Transverse colon (tissue), 3 donors: ENCODE measurements around the gene PLA2G15.

Experiments
- POLR2A ChIP-seq: fragments of 450-650 bp; IDR thresholded peaks from one replicate; pipeline ENCODE4 v1.6.1; 2016; ENCODE audit warnings: antibody characterized with exemption, mild to moderate bottlenecking, moderate library complexity
- TF ChIP-seq, protein P1 (sequence below), 5 experiments: fragments of 200-600 bp in 3 of 5; fragments of 450-650 bp in 2 of 5; sonication (generic) in 3 of 5; IDR thresholded peaks; 1 replicate in 2 of 5; 2 replicates in 3 of 5; pipeline ENCODE4 v1.5.1; 2016 to 2017; ENCODE audit warnings: antibody characterized with exemption in 5 of 5, inconsistent platforms in 3 of 5, mild to moderate bottlenecking in 2 of 5, moderate library complexity in 1 of 5

DNA sequence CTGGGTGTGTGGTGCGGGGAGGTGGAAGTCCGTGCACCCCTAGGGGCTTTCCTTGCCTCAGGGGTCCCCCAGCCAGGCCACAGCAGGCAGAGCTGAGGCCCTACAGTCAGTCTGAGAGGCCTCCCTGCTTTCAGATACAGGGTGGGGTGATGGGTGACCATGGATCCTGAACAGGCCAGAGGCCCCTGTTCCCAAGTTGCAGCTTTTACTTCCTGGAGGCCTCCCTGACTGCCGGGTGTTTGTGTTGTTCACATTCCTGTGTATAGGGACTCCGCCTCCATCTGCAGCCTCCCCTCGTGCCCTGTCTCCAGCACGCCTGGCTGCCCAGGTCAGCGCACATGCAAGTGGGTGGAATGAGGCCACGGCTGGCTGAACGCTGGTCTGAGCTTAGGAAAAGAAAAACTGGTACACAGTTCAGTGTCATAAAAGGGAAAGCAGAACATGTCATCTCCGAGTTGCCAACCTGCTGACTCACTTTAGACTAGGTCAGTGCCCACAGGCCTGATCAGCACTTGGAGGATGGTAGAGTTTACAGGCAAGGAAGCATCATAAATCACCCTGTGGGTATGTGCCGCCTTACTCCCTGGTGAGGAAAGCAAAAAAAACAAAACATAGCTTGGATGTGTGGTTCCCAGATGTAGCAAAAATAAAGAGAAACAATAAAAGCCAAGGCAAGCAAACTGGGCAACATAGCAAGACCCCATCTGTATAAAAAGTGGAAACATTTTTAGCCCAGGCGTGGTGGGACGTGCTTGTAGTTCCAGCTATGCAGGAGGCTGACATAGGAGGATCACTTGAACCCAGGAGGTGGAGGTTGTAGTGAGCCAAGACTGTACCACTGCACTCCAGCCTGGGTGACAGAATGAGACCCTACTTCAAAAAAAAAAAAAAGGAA, 13.0 kb downstream of the PLA2G15 start:
- TF ChIP-seq, protein P1, sequence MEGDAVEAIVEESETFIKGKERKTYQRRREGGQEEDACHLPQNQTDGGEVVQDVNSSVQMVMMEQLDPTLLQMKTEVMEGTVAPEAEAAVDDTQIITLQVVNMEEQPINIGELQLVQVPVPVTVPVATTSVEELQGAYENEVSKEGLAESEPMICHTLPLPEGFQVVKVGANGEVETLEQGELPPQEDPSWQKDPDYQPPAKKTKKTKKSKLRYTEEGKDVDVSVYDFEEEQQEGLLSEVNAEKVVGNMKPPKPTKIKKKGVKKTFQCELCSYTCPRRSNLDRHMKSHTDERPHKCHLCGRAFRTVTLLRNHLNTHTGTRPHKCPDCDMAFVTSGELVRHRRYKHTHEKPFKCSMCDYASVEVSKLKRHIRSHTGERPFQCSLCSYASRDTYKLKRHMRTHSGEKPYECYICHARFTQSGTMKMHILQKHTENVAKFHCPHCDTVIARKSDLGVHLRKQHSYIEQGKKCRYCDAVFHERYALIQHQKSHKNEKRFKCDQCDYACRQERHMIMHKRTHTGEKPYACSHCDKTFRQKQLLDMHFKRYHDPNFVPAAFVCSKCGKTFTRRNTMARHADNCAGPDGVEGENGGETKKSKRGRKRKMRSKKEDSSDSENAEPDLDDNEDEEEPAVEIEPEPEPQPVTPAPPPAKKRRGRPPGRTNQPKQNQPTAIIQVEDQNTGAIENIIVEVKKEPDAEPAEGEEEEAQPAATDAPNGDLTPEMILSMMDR (IDR thresholded peaks at IDR 0.05) = no peak
- TF ChIP-seq POLR2A = no peak
